MCF 10A (cell line): ENCODE results near the gene PCSK5. TPM values are rescaled to one million over a fixed set of nuclear protein-coding genes. Genes with fewer than 3 reads are reported as not detected.

ENCODE experiments used
- BruUV-seq: library from RNA; stranded (reverse); fragments of 400-500 nt; replicated peaks from 2 replicates; lab custom pipeline; 2021; lab: Mats Ljungman, UMichigan
- CTCF ChIA-PET: fragments of 300-600 bp; sonication (Branson Sonifier 250); formaldehyde crosslinking; extraction: SDS; loops from one replicate; lab custom pipeline; 2021; ENCODE audit warnings: antibody characterized with exemption, inconsistent platforms; lab: Yijun Ruan, JAX
- POLR2A ChIA-PET: fragments of 300-600, 350-650 bp; sonication (Branson Sonifier 250); formaldehyde crosslinking; extraction: SDS; loops from one replicate; lab custom pipeline; 2020; ENCODE audit warnings: antibody characterized with exemption, inconsistent platforms; lab: Yijun Ruan, JAX
- DNase-seq: peaks from one replicate; pipeline ENCODE4 v3.0.0-alpha.2; 2018; ENCODE audit not compliant: unreplicated experiment
- H3K27ac Mint-ChIP-seq: one replicate; pipeline ENCODE4 v1.8.0; 2022; ENCODE audit warnings: mild to moderate bottlenecking, low read depth, mixed read lengths; ENCODE audit not compliant: unreplicated experiment
- H3K27me3 Mint-ChIP-seq: one replicate; pipeline ENCODE4 v1.8.0; 2022; ENCODE audit warnings: mixed read lengths; ENCODE audit not compliant: insufficient read depth, unreplicated experiment
- H3K36me3 Mint-ChIP-seq: one replicate; pipeline ENCODE4 v1.8.0; 2022; ENCODE audit warnings: mild to moderate bottlenecking, moderate library complexity, mixed read lengths; ENCODE audit not compliant: insufficient read depth, unreplicated experiment
- H3K4me1 Mint-ChIP-seq: one replicate; pipeline ENCODE4 v1.8.0; 2022; ENCODE audit warnings: mixed read lengths; ENCODE audit not compliant: insufficient read depth, unreplicated experiment
- H3K4me3 Mint-ChIP-seq: one replicate; pipeline ENCODE4 v1.8.0; 2022; ENCODE audit warnings: mild to moderate bottlenecking, moderate library complexity, mixed read lengths; ENCODE audit not compliant: unreplicated experiment
- H3K9me3 Mint-ChIP-seq: one replicate; pipeline ENCODE4 v1.8.0; 2022; ENCODE audit warnings: mixed read lengths; ENCODE audit not compliant: unreplicated experiment
- intact Hi-C: fragments of 100-400 bp; cut with micrococcal nuclease; formaldehyde crosslinking; loops from 2 replicates; pipeline ENCODE4 v1.14.1; 2022
- total RNA-seq: library from RNA; stranded (reverse); gene quantifications from 2 replicates; pipeline ENCODE4 v1.2.3, GENCODE V29; 2022
- TF ChIP-seq, protein P1 (sequence below): fragments of 200-600 bp; IDR thresholded peaks from one replicate; pipeline ENCODE4 v1.8.0; 2022; ENCODE audit warnings: antibody characterized with exemption, mild to moderate bottlenecking; ENCODE audit not compliant: unreplicated experiment

The PCSK5 gene
- total RNA-seq, 1 experiment from 2014 or later, result not detected

DNA sequence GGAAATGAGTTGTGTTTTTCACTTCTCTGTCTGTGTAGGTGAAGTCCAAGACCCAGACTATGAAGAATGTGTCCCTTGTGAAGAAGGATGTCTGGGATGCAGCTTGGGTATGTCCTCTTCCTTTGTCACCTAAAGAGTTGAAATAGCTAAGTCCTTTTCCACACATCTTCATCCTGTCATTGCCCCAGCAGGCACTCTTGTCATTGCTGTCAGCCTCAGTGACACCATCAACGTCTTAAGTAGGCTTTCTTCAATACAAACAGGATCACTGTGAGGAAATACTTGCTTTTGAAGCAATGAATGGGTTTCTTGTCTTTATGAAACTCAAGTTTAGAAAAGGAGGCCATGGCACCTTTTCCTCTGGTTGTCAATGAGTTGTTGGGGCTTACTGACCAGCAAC, 350.1 kb downstream of the PCSK5 start:
- no TSS peak for BruUV-seq
- no peaks in the 10 kb centered on the region for H3K4me1 Mint-ChIP-seq
- intact Hi-C loops, result no loop called here
- DNase-seq, result no peak
- no peak overlapping the region for H3K27ac Mint-ChIP-seq
- H3K4me3 Mint-ChIP-seq, result no peak overlapping the region
- ChIA-PET CTCF (no interaction called here), POLR2A (interaction anchor here (1.2 kb wide), 1 partner anchor 14 kb away, joined by 3 read pairs; no protein-coding TSS in a partner anchor)
- TF ChIP-seq, protein P1, sequence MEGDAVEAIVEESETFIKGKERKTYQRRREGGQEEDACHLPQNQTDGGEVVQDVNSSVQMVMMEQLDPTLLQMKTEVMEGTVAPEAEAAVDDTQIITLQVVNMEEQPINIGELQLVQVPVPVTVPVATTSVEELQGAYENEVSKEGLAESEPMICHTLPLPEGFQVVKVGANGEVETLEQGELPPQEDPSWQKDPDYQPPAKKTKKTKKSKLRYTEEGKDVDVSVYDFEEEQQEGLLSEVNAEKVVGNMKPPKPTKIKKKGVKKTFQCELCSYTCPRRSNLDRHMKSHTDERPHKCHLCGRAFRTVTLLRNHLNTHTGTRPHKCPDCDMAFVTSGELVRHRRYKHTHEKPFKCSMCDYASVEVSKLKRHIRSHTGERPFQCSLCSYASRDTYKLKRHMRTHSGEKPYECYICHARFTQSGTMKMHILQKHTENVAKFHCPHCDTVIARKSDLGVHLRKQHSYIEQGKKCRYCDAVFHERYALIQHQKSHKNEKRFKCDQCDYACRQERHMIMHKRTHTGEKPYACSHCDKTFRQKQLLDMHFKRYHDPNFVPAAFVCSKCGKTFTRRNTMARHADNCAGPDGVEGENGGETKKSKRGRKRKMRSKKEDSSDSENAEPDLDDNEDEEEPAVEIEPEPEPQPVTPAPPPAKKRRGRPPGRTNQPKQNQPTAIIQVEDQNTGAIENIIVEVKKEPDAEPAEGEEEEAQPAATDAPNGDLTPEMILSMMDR, result no peak
- no peaks in the 10 kb centered on the region for H3K36me3 Mint-ChIP-seq
- peaks cover 14% of the 10 kb centered on the region for H3K9me3 Mint-ChIP-seq
- no peaks in the 10 kb centered on the region for H3K27me3 Mint-ChIP-seq

DNA sequence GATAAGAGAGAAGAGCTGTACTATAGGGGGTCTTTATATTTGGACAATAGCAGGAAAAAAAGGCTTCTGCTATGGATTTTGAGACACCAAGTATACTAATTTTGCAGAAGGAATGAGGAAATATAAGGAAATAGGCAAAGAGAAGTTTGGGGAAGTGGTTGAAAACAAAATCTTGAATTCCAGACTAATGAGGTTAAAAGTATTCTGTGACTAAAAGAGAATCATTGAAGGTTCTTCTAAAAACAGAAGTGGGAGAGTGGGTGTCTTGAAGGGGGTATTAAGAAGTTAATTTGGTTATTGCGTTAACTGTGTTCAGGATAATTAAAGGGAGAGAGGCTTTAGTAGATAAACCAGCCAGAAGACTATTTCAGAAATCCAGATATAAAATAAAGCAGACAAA, 355.0 kb downstream of the PCSK5 start:
- Mint-ChIP-seq H3K4me1 (no peaks in the 10 kb centered on the region), H3K27me3 (no peaks in the 10 kb centered on the region), H3K4me3 (no peak overlapping the region), H3K9me3 (peaks cover 21% of the 10 kb centered on the region), H3K27ac (no peak overlapping the region), H3K36me3 (no peaks in the 10 kb centered on the region)
- ChIA-PET CTCF (no interaction called here), POLR2A (no interaction called here)
- intact Hi-C loops, result no loop called here
- no TSS peak for BruUV-seq
- no peak for DNase-seq
- TF ChIP-seq, protein P1, result no peak

DNA sequence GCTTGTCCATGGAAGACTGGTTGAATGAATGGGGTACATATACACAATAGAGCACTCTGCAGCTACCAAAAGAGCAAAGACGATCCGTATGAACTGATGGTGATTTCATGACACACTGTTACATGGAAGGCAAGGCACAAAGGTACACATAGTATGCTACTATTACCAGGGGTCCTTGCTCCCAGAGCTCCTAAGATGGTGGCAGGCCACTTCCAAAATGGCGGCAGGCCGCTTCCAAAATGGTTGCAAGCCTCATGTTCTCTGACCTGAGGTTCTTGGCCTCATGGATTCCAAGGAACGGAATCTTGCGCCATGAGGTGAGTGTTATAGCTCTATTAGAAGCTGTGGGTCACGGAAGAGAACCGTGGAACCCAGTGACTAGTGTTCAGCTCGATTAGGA, 356.2 kb downstream of the PCSK5 start:
- TF ChIP-seq, protein P1, result no peak
- POLR2A ChIA-PET, result interaction anchor here (0.6 kb wide), 1 partner anchor 50 kb away, joined by 3 read pairs; no protein-coding TSS in a partner anchor
- intact Hi-C loops, result no loop called here

DNA sequence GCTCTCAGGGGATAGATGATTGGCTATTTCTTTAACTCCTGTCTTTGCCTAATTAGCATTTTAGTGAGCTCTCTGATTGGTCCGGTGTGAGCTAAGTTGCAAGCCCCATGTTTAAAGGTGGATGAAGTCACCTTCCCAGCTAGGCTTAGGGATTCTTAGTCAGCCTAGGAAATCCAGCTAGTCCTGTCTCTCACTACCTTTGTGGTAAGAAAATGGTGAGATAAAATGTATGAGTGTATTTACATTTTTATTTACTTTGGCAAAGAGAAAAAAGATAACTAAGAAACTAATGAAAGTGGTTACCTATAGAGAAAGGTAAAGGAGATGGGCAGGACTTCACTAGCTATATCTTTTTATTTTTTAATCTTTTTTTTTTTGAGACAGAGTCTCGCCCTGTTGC, 357.0 kb downstream of the PCSK5 start:
- POLR2A ChIA-PET, result no interaction called here
- no peaks in the 10 kb centered on the region for H3K27me3 Mint-ChIP-seq
- no TSS peak for BruUV-seq
- CTCF ChIA-PET, result interaction anchor here (0.6 kb wide), 2 partner anchors 43 to 55 kb away, joined by 3 to 6 read pairs; no protein-coding TSS in a partner anchor
- DNase-seq, result no peak
- intact Hi-C loops, result no loop called here
- TF ChIP-seq, protein P1, result no peak
- H3K36me3 Mint-ChIP-seq, result no peaks in the 10 kb centered on the region
- peaks cover 24% of the 10 kb centered on the region for H3K9me3 Mint-ChIP-seq
- no peak overlapping the region for H3K27ac Mint-ChIP-seq
- H3K4me1 Mint-ChIP-seq, result no peaks in the 10 kb centered on the region
- H3K4me3 Mint-ChIP-seq, result no peak overlapping the region

More for the DNA sequence above, 356.2 kb downstream of the PCSK5 start:
- Mint-ChIP-seq H3K4me1 (no peaks in the 10 kb centered on the region), H3K36me3 (no peaks in the 10 kb centered on the region), H3K27me3 (no peaks in the 10 kb centered on the region), H3K4me3 (no peak overlapping the region), H3K9me3 (peaks cover 24% of the 10 kb centered on the region), H3K27ac (no peak overlapping the region)
- no peak for DNase-seq
- no TSS peak for BruUV-seq
- CTCF ChIA-PET, result interaction anchor here (0.5 to 0.6 kb wide), 2 partner anchors 56 to 145 kb away, joined by 3 to 6 read pairs; no protein-coding TSS in a partner anchor
